OCI-LY1 (cell line): Measurements from ENCODE around the gene SLC26A11.

ENCODE experiments used
- H2AFZ ChIP-seq: fragments of 200-600 bp; sonication (generic), shearing (Covaris generic); 2 replicates; pipeline ENCODE4 v1.6.0; 2014; ENCODE audit warnings: antibody characterized with exemption, mild to moderate bottlenecking, low read length
- H3F3A ChIP-seq: fragments of 200-600 bp; sonication (generic), shearing (Covaris generic); 2 replicates; pipeline ENCODE4 v1.6.0; 2014; ENCODE audit warnings: mild to moderate bottlenecking, antibody characterized with exemption, low read length, moderate library complexity; ENCODE audit not compliant: insufficient read depth
- H3K27ac ChIP-seq: fragments of 200-600 bp; sonication (generic); 2 replicates; pipeline ENCODE4 v1.5.1; 2014; ENCODE audit warnings: low read length, mixed run types, mild to moderate bottlenecking, low read depth; ENCODE audit not compliant: poor library complexity, severe bottlenecking
- H3K27me3 ChIP-seq: fragments of 200-600 bp; sonication (generic); 2 replicates; pipeline ENCODE4 v1.6.0; 2014; ENCODE audit warnings: antibody characterized with exemption, mild to moderate bottlenecking, low read length, moderate library complexity; ENCODE audit not compliant: insufficient read depth
- H3K36me3 ChIP-seq: fragments of 200-600 bp; sonication (generic); 2 replicates; pipeline ENCODE4 v1.6.1; 2014; ENCODE audit warnings: mild to moderate bottlenecking, antibody characterized with exemption, low read length, moderate library complexity, mixed read lengths; ENCODE audit not compliant: insufficient read depth
- H3K4me1 ChIP-seq: fragments of 200-600 bp; sonication (generic); 2 replicates; pipeline ENCODE4 v1.5.1; 2014; ENCODE audit warnings: mild to moderate bottlenecking, low read length, moderate library complexity; ENCODE audit not compliant: insufficient read depth, severe bottlenecking
- H3K4me2 ChIP-seq: fragments of 200-600 bp; sonication (generic), shearing (Covaris generic); 2 replicates; pipeline ENCODE4 v1.6.1; 2014; ENCODE audit warnings: low read length
- H3K4me3 ChIP-seq: fragments of 200-600 bp; sonication (generic); 2 replicates; pipeline ENCODE4 v1.5.1; 2014; ENCODE audit warnings: low read length, low read depth, mild to moderate bottlenecking, mixed read lengths; ENCODE audit not compliant: poor library complexity, severe bottlenecking
- H3K79me2 ChIP-seq: fragments of 200-600 bp; shearing (Covaris generic); 2 replicates; pipeline ENCODE4 v1.6.1; 2016; ENCODE audit warnings: mixed run types, low read length, mixed read lengths; ENCODE audit not compliant: insufficient read depth
- H3K9ac ChIP-seq: fragments of 200-600 bp; sonication (generic), shearing (Covaris generic); 2 replicates; pipeline ENCODE4 v1.6.1; 2014; ENCODE audit warnings: mild to moderate bottlenecking, low read length, mixed read lengths
- H3K9me2 ChIP-seq: fragments of 200-600 bp; sonication (generic), shearing (Covaris generic); 2 replicates; pipeline ENCODE4 v1.6.1; 2014; ENCODE audit warnings: low read depth, mild to moderate bottlenecking, low read length, mixed read lengths
- H3K9me3 ChIP-seq: fragments of 200-600 bp; shearing (Covaris generic); 2 replicates; pipeline ENCODE4 v1.6.1; 2014; ENCODE audit warnings: low read length, mixed read lengths
- H4K20me1 ChIP-seq: fragments of 200-600 bp; sonication (generic), shearing (Covaris generic); 2 replicates; pipeline ENCODE4 v1.6.0; 2016; ENCODE audit warnings: mild to moderate bottlenecking, low read length; ENCODE audit not compliant: insufficient read depth
- EZH2 ChIP-seq: fragments of 200-600 bp; sonication (generic), shearing (Covaris generic); IDR thresholded peaks from 2 replicates; pipeline ENCODE4 v1.8.0; 2017; ENCODE audit warnings: borderline replicate concordance, mixed run types, mild to moderate bottlenecking, antibody characterized with exemption, low read length, moderate library complexity, mixed read lengths
- TF ChIP-seq, protein P1 (sequence below): fragments of 200-600 bp; sonication (generic), shearing (Covaris generic); IDR thresholded peaks from 2 replicates; pipeline ENCODE4 v1.5.1; 2017; ENCODE audit warnings: mild to moderate bottlenecking, antibody characterized with exemption, low read length, moderate library complexity, mixed read lengths

Gene SLC26A11

DNA sequence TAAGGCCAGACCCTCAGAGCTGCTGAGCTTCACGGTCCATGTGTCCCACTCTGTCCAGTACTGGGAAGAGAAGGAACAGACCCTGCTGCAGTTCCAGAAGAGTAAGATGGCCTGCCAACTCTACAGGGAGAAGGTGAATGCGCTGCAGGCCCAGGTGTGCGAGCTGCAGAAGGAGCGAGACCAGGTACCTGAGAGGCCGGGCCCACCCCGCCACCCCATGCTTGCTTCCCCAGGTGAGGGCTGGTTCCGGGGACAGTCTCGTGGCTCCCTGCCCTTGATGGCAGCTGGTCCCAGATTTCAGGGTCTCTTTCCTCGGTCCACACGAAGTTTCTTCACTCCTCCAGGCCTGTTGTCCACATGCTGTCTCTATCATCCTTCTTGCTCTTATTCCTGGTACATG, 29.5 kb upstream of the SLC26A11 start:
- no peak for TF ChIP-seq EZH2
- TF ChIP-seq, protein P1, sequence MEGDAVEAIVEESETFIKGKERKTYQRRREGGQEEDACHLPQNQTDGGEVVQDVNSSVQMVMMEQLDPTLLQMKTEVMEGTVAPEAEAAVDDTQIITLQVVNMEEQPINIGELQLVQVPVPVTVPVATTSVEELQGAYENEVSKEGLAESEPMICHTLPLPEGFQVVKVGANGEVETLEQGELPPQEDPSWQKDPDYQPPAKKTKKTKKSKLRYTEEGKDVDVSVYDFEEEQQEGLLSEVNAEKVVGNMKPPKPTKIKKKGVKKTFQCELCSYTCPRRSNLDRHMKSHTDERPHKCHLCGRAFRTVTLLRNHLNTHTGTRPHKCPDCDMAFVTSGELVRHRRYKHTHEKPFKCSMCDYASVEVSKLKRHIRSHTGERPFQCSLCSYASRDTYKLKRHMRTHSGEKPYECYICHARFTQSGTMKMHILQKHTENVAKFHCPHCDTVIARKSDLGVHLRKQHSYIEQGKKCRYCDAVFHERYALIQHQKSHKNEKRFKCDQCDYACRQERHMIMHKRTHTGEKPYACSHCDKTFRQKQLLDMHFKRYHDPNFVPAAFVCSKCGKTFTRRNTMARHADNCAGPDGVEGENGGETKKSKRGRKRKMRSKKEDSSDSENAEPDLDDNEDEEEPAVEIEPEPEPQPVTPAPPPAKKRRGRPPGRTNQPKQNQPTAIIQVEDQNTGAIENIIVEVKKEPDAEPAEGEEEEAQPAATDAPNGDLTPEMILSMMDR: no peak
- no peak overlapping the region for H3K27ac ChIP-seq
- no peaks in the 10 kb centered on the region for H3K9me3 ChIP-seq
- H3K4me3 ChIP-seq: no peak overlapping the region
- H3K4me2 ChIP-seq: no peak overlapping the region
- no peaks in the 10 kb centered on the region for H3K9me2 ChIP-seq
- no peaks in the 10 kb centered on the region for H3F3A ChIP-seq
- no peaks in the 10 kb centered on the region for H4K20me1 ChIP-seq
- H3K4me1 ChIP-seq: no peaks in the 10 kb centered on the region
- H3K79me2 ChIP-seq: no peaks in the 10 kb centered on the region
- H3K27me3 ChIP-seq: peaks cover 18% of the 10 kb centered on the region; the same call in 1 of the 2 replicates
- no peaks in the 10 kb centered on the region for H3K36me3 ChIP-seq
- no peak overlapping the region for H2AFZ ChIP-seq
- H3K9ac ChIP-seq: no peak overlapping the region

DNA sequence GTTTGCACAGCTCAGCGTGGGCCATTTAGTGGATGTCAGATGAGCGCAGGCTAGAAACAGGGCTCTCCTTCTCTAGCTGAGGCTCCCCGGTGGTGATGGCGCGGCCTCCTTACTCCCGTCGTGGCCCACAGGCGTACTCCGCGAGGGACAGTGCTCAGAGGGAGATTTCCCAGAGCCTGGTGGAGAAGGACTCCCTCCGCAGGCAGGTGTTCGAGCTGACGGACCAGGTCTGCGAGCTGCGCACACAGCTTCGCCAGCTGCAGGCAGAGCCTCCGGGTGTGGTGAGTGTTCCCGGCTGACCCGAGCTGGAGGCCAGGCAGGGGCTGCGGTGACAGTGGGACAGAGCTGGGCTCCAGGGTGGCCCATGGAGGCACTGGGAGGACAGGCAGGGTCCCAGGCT, 29.0 kb upstream of the SLC26A11 start:
- TF ChIP-seq, protein P1: no peak
- no peak for TF ChIP-seq EZH2
- no peak overlapping the region for H3K27ac ChIP-seq

DNA sequence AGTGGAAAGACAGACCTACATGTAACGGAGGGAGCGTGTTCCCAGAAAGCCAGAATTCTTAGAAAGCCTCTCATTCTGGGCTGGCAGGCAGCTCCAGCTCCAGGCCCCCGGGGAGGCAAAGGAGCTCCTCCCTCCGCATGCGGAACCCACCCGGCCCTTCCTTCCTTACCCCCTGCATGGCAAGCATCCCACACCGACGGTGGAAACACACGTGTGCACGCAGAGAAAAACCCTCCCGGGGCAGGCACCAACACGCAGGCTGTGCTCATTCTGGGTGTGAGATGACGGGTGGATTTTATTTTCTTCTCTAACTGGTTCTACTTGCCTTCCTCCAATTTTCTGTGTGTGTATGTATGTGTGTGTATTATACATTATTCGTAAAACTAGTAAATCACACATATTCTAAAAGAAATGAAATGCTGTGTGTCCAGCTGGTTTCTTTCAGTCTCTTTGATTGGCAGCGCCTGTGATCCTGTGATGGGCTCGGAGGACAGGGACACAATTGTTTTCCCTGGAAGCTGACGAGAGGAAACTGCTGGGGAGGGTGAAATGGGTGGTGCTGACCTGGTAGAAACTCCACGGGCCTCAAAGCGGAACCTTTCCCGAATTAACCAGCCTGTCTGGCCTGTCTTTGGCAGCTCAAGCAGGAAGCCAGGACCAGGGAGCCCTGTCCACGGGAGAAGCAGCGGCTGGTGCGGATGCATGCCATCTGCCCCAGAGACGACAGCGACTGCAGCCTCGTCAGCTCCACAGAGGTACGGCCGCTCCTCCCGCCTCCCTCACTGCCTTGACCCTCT, 28.2 kb upstream of the SLC26A11 start:
- Histone ChIP-seq H3K9me3 (no peaks in the 10 kb centered on the region), H3K4me3 (no peak overlapping the region), H3K27ac (no peak overlapping the region), H2AFZ (no peak overlapping the region), H3F3A (no peaks in the 10 kb centered on the region), H4K20me1 (no peaks in the 10 kb centered on the region), H3K27me3 (peaks cover 19% of the 10 kb centered on the region; the same call in 1 of the 2 replicates), H3K9ac (no peak overlapping the region), H3K9me2 (no peaks in the 10 kb centered on the region), H3K36me3 (no peaks in the 10 kb centered on the region), H3K79me2 (no peaks in the 10 kb centered on the region), H3K4me2 (no peak overlapping the region), H3K4me1 (no peaks in the 10 kb centered on the region)
- TF ChIP-seq, protein P1: no peak
- TF ChIP-seq EZH2: no peak

More for the DNA sequence above, 29.0 kb upstream of the SLC26A11 start:
- H4K20me1 ChIP-seq: no peaks in the 10 kb centered on the region
- no peak overlapping the region for H3K4me2 ChIP-seq
- no peak overlapping the region for H2AFZ ChIP-seq
- H3K36me3 ChIP-seq: no peaks in the 10 kb centered on the region
- H3K9me2 ChIP-seq: no peaks in the 10 kb centered on the region
- peaks cover 19% of the 10 kb centered on the region; the same call in 1 of the 2 replicates for H3K27me3 ChIP-seq
- no peaks in the 10 kb centered on the region for H3K9me3 ChIP-seq
- H3K4me1 ChIP-seq: no peaks in the 10 kb centered on the region
- H3K4me3 ChIP-seq: no peak overlapping the region
- no peaks in the 10 kb centered on the region for H3F3A ChIP-seq
- H3K79me2 ChIP-seq: no peaks in the 10 kb centered on the region
- no peak overlapping the region for H3K9ac ChIP-seq
